OCI-LY1 (cell line): ENCODE data around the gene POU2F1.

ENCODE experiments used
- H2AFZ ChIP-seq: fragments of 200-600 bp; sonication (generic), shearing (Covaris generic); 2 replicates; pipeline ENCODE4 v1.6.0; 2014; ENCODE audit warnings: antibody characterized with exemption, mild to moderate bottlenecking, low read length
- H3F3A ChIP-seq: fragments of 200-600 bp; sonication (generic), shearing (Covaris generic); 2 replicates; pipeline ENCODE4 v1.6.0; 2014; ENCODE audit warnings: mild to moderate bottlenecking, antibody characterized with exemption, low read length, moderate library complexity; ENCODE audit not compliant: insufficient read depth
- H3K27ac ChIP-seq: fragments of 200-600 bp; sonication (generic); 2 replicates; pipeline ENCODE4 v1.5.1; 2014; ENCODE audit warnings: low read length, mixed run types, mild to moderate bottlenecking, low read depth; ENCODE audit not compliant: poor library complexity, severe bottlenecking
- H3K27me3 ChIP-seq: fragments of 200-600 bp; sonication (generic); 2 replicates; pipeline ENCODE4 v1.6.0; 2014; ENCODE audit warnings: antibody characterized with exemption, mild to moderate bottlenecking, low read length, moderate library complexity; ENCODE audit not compliant: insufficient read depth
- H3K36me3 ChIP-seq: fragments of 200-600 bp; sonication (generic); 2 replicates; pipeline ENCODE4 v1.6.1; 2014; ENCODE audit warnings: mild to moderate bottlenecking, antibody characterized with exemption, low read length, moderate library complexity, mixed read lengths; ENCODE audit not compliant: insufficient read depth
- H3K4me1 ChIP-seq: fragments of 200-600 bp; sonication (generic); 2 replicates; pipeline ENCODE4 v1.5.1; 2014; ENCODE audit warnings: mild to moderate bottlenecking, low read length, moderate library complexity; ENCODE audit not compliant: insufficient read depth, severe bottlenecking
- H3K4me2 ChIP-seq: fragments of 200-600 bp; sonication (generic), shearing (Covaris generic); 2 replicates; pipeline ENCODE4 v1.6.1; 2014; ENCODE audit warnings: low read length
- H3K4me3 ChIP-seq: fragments of 200-600 bp; sonication (generic); 2 replicates; pipeline ENCODE4 v1.5.1; 2014; ENCODE audit warnings: low read length, low read depth, mild to moderate bottlenecking, mixed read lengths; ENCODE audit not compliant: poor library complexity, severe bottlenecking
- H3K79me2 ChIP-seq: fragments of 200-600 bp; shearing (Covaris generic); 2 replicates; pipeline ENCODE4 v1.6.1; 2016; ENCODE audit warnings: mixed run types, low read length, mixed read lengths; ENCODE audit not compliant: insufficient read depth
- H3K9ac ChIP-seq: fragments of 200-600 bp; sonication (generic), shearing (Covaris generic); 2 replicates; pipeline ENCODE4 v1.6.1; 2014; ENCODE audit warnings: mild to moderate bottlenecking, low read length, mixed read lengths
- H3K9me2 ChIP-seq: fragments of 200-600 bp; sonication (generic), shearing (Covaris generic); 2 replicates; pipeline ENCODE4 v1.6.1; 2014; ENCODE audit warnings: low read depth, mild to moderate bottlenecking, low read length, mixed read lengths
- H3K9me3 ChIP-seq: fragments of 200-600 bp; shearing (Covaris generic); 2 replicates; pipeline ENCODE4 v1.6.1; 2014; ENCODE audit warnings: low read length, mixed read lengths
- H4K20me1 ChIP-seq: fragments of 200-600 bp; sonication (generic), shearing (Covaris generic); 2 replicates; pipeline ENCODE4 v1.6.0; 2016; ENCODE audit warnings: mild to moderate bottlenecking, low read length; ENCODE audit not compliant: insufficient read depth
- EZH2 ChIP-seq: fragments of 200-600 bp; sonication (generic), shearing (Covaris generic); IDR thresholded peaks from 2 replicates; pipeline ENCODE4 v1.8.0; 2017; ENCODE audit warnings: borderline replicate concordance, mixed run types, mild to moderate bottlenecking, antibody characterized with exemption, low read length, moderate library complexity, mixed read lengths
- TF ChIP-seq, protein P1 (sequence below): fragments of 200-600 bp; sonication (generic), shearing (Covaris generic); IDR thresholded peaks from 2 replicates; pipeline ENCODE4 v1.5.1; 2017; ENCODE audit warnings: mild to moderate bottlenecking, antibody characterized with exemption, low read length, moderate library complexity, mixed read lengths

POU2F1 gene

DNA sequence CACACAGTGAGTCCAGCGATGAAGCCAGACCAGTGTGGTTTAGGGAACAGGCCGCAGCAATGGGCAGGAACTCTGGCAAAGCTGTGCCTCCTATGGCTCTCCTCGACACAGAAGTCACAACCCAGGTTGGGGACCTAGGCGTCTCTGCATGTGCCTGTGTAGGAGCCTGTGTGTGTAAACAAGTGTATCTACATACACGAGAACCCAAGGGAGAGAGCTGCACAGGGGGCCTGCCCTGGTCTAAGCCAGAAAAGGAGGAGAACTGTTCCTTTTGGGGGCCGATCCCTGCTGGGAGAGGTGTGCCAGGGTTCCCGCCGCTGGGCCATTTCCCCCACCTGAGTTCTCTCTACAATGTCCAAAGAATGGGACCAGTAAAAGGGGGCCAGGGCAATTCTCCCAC is 241.7 kb downstream of the POU2F1 start:
- Histone ChIP-seq H3K27ac (no peak overlapping the region), H3K27me3 (no peaks in the 10 kb centered on the region), H3K4me3 (no peak overlapping the region), H3K9me2 (no peaks in the 10 kb centered on the region), H3K79me2 (no peaks in the 10 kb centered on the region), H3K36me3 (no peaks in the 10 kb centered on the region), H3K9me3 (no peaks in the 10 kb centered on the region), H3K4me2 (no peak overlapping the region), H4K20me1 (no peaks in the 10 kb centered on the region), H3K4me1 (no peaks in the 10 kb centered on the region), H3F3A (no peaks in the 10 kb centered on the region), H3K9ac (no peak overlapping the region), H2AFZ (no peak overlapping the region)
- no peak for TF ChIP-seq EZH2
- TF ChIP-seq, protein P1, sequence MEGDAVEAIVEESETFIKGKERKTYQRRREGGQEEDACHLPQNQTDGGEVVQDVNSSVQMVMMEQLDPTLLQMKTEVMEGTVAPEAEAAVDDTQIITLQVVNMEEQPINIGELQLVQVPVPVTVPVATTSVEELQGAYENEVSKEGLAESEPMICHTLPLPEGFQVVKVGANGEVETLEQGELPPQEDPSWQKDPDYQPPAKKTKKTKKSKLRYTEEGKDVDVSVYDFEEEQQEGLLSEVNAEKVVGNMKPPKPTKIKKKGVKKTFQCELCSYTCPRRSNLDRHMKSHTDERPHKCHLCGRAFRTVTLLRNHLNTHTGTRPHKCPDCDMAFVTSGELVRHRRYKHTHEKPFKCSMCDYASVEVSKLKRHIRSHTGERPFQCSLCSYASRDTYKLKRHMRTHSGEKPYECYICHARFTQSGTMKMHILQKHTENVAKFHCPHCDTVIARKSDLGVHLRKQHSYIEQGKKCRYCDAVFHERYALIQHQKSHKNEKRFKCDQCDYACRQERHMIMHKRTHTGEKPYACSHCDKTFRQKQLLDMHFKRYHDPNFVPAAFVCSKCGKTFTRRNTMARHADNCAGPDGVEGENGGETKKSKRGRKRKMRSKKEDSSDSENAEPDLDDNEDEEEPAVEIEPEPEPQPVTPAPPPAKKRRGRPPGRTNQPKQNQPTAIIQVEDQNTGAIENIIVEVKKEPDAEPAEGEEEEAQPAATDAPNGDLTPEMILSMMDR = no peak

DNA sequence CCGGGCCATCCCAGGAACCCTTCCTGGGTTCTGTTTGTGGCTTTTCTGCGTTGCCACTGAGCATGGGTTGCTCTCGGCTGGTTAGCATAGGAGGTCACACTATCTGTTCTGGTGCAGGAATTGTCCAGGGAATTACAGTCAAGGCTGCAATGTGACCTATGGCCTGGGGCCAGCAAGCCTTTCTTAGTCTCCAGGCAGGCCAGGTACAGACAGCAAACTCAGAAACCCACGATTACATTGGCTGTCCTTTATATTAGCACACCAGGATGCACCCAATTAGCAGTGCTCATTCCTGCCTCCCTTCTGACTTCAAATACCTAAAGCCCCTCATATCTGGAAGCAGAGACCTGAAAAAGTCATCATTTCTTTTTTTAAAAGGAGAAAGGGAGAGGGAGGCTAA is 242.4 kb downstream of the POU2F1 start:
- no peaks in the 10 kb centered on the region for H4K20me1 ChIP-seq
- no peak overlapping the region for H3K4me3 ChIP-seq
- TF ChIP-seq, protein P1 = no peak
- no peak for TF ChIP-seq EZH2
- no peaks in the 10 kb centered on the region for H3F3A ChIP-seq
- H3K9me2 ChIP-seq = no peaks in the 10 kb centered on the region
- no peak overlapping the region for H3K4me2 ChIP-seq
- H3K9ac ChIP-seq = no peak overlapping the region
- no peaks in the 10 kb centered on the region for H3K36me3 ChIP-seq
- H3K79me2 ChIP-seq = no peaks in the 10 kb centered on the region
- H2AFZ ChIP-seq = no peak overlapping the region
- no peaks in the 10 kb centered on the region for H3K27me3 ChIP-seq
- no peaks in the 10 kb centered on the region for H3K4me1 ChIP-seq
- no peaks in the 10 kb centered on the region for H3K9me3 ChIP-seq
- no peak overlapping the region for H3K27ac ChIP-seq

DNA sequence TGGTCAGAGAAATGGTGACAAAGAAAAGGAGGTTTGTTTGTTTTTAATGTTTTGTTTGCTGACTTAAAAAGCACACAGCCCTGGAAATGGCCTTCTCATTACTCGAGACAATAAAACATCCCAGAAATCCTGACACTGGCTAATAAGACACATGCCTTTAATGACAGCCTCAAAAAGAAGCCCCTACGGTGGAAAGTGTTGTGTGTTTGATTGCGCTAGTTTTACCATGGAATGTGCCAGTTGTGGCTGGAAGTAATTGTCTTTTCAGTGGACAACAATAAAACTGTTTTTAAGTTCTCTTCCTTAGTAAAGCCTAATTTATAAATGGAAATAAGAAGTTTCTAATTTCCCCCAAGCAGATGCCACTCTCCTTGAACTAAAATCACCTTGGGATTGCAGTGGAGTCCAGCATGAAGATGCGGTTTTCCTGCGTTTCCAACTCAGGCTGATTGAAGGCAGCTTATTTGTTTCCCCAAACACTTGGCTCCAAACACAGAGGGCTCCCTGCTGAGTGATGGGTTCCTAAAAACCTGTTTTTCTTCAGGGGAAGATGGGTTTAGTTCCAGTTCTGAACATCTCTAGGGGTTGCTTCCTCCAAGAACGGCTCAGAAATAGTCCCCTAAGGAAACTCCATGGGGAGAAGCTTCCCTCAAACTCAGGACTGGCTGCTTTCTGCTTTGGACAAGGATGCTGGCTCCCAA is 243.3 kb downstream of the POU2F1 start:
- no peaks in the 10 kb centered on the region for H3K27me3 ChIP-seq
- no peaks in the 10 kb centered on the region for H3K36me3 ChIP-seq
- no peak overlapping the region for H3K9ac ChIP-seq
- H3K9me2 ChIP-seq = no peaks in the 10 kb centered on the region
- H3K4me3 ChIP-seq = no peak overlapping the region
- no peak for TF ChIP-seq EZH2
- no peak overlapping the region for H3K27ac ChIP-seq
- no peaks in the 10 kb centered on the region for H4K20me1 ChIP-seq
- H3K4me2 ChIP-seq = no peak overlapping the region
- no peaks in the 10 kb centered on the region for H3F3A ChIP-seq
- no peaks in the 10 kb centered on the region for H3K79me2 ChIP-seq
- H3K4me1 ChIP-seq = no peaks in the 10 kb centered on the region
- H2AFZ ChIP-seq = no peak overlapping the region
- H3K9me3 ChIP-seq = no peaks in the 10 kb centered on the region

DNA sequence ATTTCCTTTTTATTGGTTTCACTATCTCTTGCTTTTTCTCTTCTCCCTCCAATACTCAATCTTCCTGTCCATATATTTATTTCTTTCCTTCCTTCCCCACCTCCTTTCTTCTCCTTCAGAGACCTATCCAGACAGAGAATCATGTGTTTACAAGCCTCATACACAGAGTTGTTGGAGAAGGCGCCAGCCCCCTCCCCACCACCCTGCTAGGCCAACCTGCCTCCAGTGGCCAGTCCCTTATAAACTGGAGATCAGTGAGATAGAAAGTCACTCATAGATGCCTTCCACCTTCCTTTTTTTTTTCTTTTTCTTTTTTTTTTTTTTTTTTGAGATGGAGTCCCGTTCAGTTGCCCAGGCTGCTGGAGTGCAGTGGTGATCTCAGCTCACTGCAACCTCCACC is 244.3 kb downstream of the POU2F1 start:
- H3K36me3 ChIP-seq = no peaks in the 10 kb centered on the region
- no peaks in the 10 kb centered on the region for H3K4me1 ChIP-seq
- no peak overlapping the region for H3K4me2 ChIP-seq
- no peaks in the 10 kb centered on the region for H4K20me1 ChIP-seq
- TF ChIP-seq EZH2 = no peak
- TF ChIP-seq, protein P1 = no peak
- H3K9ac ChIP-seq = no peak overlapping the region
- H3K9me2 ChIP-seq = no peaks in the 10 kb centered on the region
- no peaks in the 10 kb centered on the region for H3K79me2 ChIP-seq
- H3K4me3 ChIP-seq = no peak overlapping the region
- H2AFZ ChIP-seq = no peak overlapping the region
- no peaks in the 10 kb centered on the region for H3F3A ChIP-seq
- H3K27me3 ChIP-seq = no peaks in the 10 kb centered on the region
- H3K27ac ChIP-seq = no peak overlapping the region
- no peaks in the 10 kb centered on the region for H3K9me3 ChIP-seq
